HG03565 (cell line): ENCODE measurements around the gene ARHGAP29.
"Not testable (repeated sequence)": the region's sequence is repeated elsewhere in the genome, so short reads cannot be mapped to it uniquely, and the experiment has no call there.

ENCODE experiments used
- ATAC-seq: cut with Tn5 transposase; IDR thresholded peaks from one replicate; pipeline ENCODE4 v1.9.1; 2021; ENCODE audit warnings: mild to moderate bottlenecking, moderate library complexity; ENCODE audit not compliant: unreplicated experiment

Gene ARHGAP29

GRCh38 chr1:94183197-94183815 lies 54.1 kb downstream of the ARHGAP29 start:
- ATAC-seq = no peak

GRCh38 chr1:94182191-94182590 lies 55.2 kb downstream of the ARHGAP29 start:
- ATAC-seq = no peak

- ATAC-seq = no peak
Measured at GRCh38 chr1:94180650-94181049, 56.7 kb downstream of the ARHGAP29 start.

- ATAC-seq = no peak
Measured at GRCh38 chr1:94178901-94179300, 58.5 kb downstream of the ARHGAP29 start.

GRCh38 chr1:94169126-94169525 lies 68.3 kb downstream of the ARHGAP29 start:
- ATAC-seq = no peak

- no peak for ATAC-seq
Measured at GRCh38 chr1:94165843-94166242, 71.5 kb downstream of the ARHGAP29 start.

- ATAC-seq = not testable (repeated sequence)
Measured at GRCh38 chr1:94164885-94165284, 72.5 kb downstream of the ARHGAP29 start.

GRCh38 chr1:94164121-94164520 lies 73.3 kb downstream of the ARHGAP29 start:
- ATAC-seq = not testable (repeated sequence)

GRCh38 chr1:94163249-94163648 lies 74.1 kb downstream of the ARHGAP29 start:
- ATAC-seq = not testable (repeated sequence)

GRCh38 chr1:94160811-94161210 lies 76.6 kb downstream of the ARHGAP29 start:
- no peak for ATAC-seq

- ATAC-seq = no peak
Measured at GRCh38 chr1:94156096-94156625, 81.2 kb downstream of the ARHGAP29 start.

- no peak for ATAC-seq
Measured at GRCh38 chr1:94154989-94155388, 82.4 kb downstream of the ARHGAP29 start.

- ATAC-seq = no peak
Measured at GRCh38 chr1:94153133-94153532, 84.3 kb downstream of the ARHGAP29 start.

- not testable (repeated sequence) for ATAC-seq
Measured at GRCh38 chr1:94149166-94149565, 88.2 kb downstream of the ARHGAP29 start.

GRCh38 chr1:94146273-94146672 lies 91.1 kb downstream of the ARHGAP29 start:
- ATAC-seq = no peak

- no peak for ATAC-seq
Measured at GRCh38 chr1:94144836-94145235, 92.5 kb downstream of the ARHGAP29 start.

GRCh38 chr1:94143809-94144176 lies 93.6 kb downstream of the ARHGAP29 start:
- no peak for ATAC-seq

GRCh38 chr1:94143173-94143808 lies 94.1 kb downstream of the ARHGAP29 start:
- no peak for ATAC-seq

GRCh38 chr1:94142583-94142982 lies 94.8 kb downstream of the ARHGAP29 start:
- ATAC-seq = no peak

GRCh38 chr1:94142022-94142421 lies 95.4 kb downstream of the ARHGAP29 start:
- ATAC-seq = no peak

- ATAC-seq = no peak
Measured at GRCh38 chr1:94132111-94132510, 105.3 kb downstream of the ARHGAP29 start.

GRCh38 chr1:94130851-94131595 lies 106.4 kb downstream of the ARHGAP29 start:
- ATAC-seq = no peak
